SK-N-SH (cell line): ENCODE data around the gene ARID4A.

Source experiments
- CTCF ChIP-seq: fragments of 200-600 bp; sonication (generic); IDR thresholded peaks from 2 replicates; pipeline ENCODE4 v1.6.1; 2017; ENCODE audit warnings: antibody characterized with exemption, mild to moderate bottlenecking, moderate library complexity
- EP300 ChIP-seq, 2 experiments: IDR thresholded peaks; 2 replicates each; pipeline versions ENCODE4 v1.4.0 to v1.6.1; 2012; ENCODE audit warnings: borderline replicate concordance in 1 of 2, low read depth in 1 of 2, low read length in 1 of 2
- IRF3 ChIP-seq: fragments of 150-350 bp; IDR thresholded peaks from 2 replicates; pipeline ENCODE4 v1.6.1; 2016; ENCODE audit warnings: mild to moderate bottlenecking, low read depth, low read length
- MAX ChIP-seq: IDR thresholded peaks from 2 replicates; pipeline ENCODE4 v1.4.0; 2012; ENCODE audit warnings: low read depth
- MXI1 ChIP-seq: IDR thresholded peaks from 2 replicates; pipeline ENCODE4 v1.6.1; 2012; ENCODE audit warnings: mild to moderate bottlenecking, low read depth, low read length, improper control_type of control experiment
- POLR2AphosphoS5 ChIP-seq: IDR thresholded peaks from 2 replicates; pipeline ENCODE4 v1.6.1; 2012; ENCODE audit warnings: low read depth, low read length
- RAD21 ChIP-seq: IDR thresholded peaks from 2 replicates; pipeline ENCODE4 v1.6.1; 2012; ENCODE audit warnings: mild to moderate bottlenecking, low read length
- USF1 ChIP-seq: IDR thresholded peaks from 2 replicates; pipeline ENCODE4 v1.4.0; 2012; ENCODE audit warnings: low read depth, borderline replicate concordance

- no peak for TF ChIP-seq CTCF
- TF ChIP-seq RAD21: no peak
- TF ChIP-seq POLR2AphosphoS5: no peak
- TF ChIP-seq IRF3: no peak
- TF ChIP-seq MXI1: no peak
- TF ChIP-seq USF1: no peak
- no peak for TF ChIP-seq EP300 (IDR thresholded peaks at IDR 0.05; ENCODE audit: borderline replicate concordance in 1 of 2, low read depth in 1 of 2, low read length in 1 of 2)
- TF ChIP-seq MAX: no peak
Measured at GRCh38 chr14:58249611-58250010, 48.7 kb upstream of the ARID4A start.
